Endodermal cell (in vitro differentiated cells): ENCODE data around the gene MIEF2. TPM values are rescaled to one million over a fixed set of nuclear protein-coding genes. Genes with fewer than 3 reads are reported as not detected.
"Not testable (repeated sequence)": the region's sequence is repeated elsewhere in the genome, so short reads cannot be mapped to it uniquely, and the experiment has no call there.

Experiments used
- DNase-seq: peaks from one replicate; pipeline ENCODE4 v3.0.0-alpha.2; 2017
- H3K27ac ChIP-seq: 2 replicates; pipeline ENCODE4 v1.5.1; 2013; ENCODE audit warnings: mild to moderate bottlenecking, low read depth, low read length, moderate library complexity
- H3K27me3 ChIP-seq: 2 replicates; pipeline ENCODE4 v1.6.1; 2013; ENCODE audit warnings: mild to moderate bottlenecking, low read length, moderate library complexity; ENCODE audit not compliant: insufficient read depth, control insufficient read depth, poor library complexity, severe bottlenecking
- H3K36me3 ChIP-seq: 2 replicates; pipeline ENCODE4 v1.7.0; 2013; ENCODE audit warnings: mild to moderate bottlenecking, low read length, moderate library complexity; ENCODE audit not compliant: control insufficient read depth, insufficient read depth
- H3K4me1 ChIP-seq: one replicate; pipeline ENCODE4 v1.7.0; 2013; ENCODE audit warnings: low read length; ENCODE audit not compliant: control insufficient read depth, insufficient read depth
- H3K4me3 ChIP-seq: 2 replicates; pipeline ENCODE4 v1.5.1; 2013; ENCODE audit warnings: mild to moderate bottlenecking, low read length, moderate library complexity
- H3K9ac ChIP-seq: 2 replicates; pipeline ENCODE4 v1.6.1; 2013; ENCODE audit warnings: mild to moderate bottlenecking, low read length, moderate library complexity; ENCODE audit not compliant: poor library complexity, severe bottlenecking; ENCODE audit errors: extremely low read depth
- H3K9me3 ChIP-seq: 2 replicates; pipeline ENCODE4 v1.6.1; 2013; ENCODE audit warnings: mild to moderate bottlenecking, low read length, moderate library complexity; ENCODE audit not compliant: control insufficient read depth
- H3K27ac Mint-ChIP-seq: 2 replicates; pipeline ENCODE4 v1.8.0; 2020; ENCODE audit warnings: mixed read lengths
- H3K27me3 Mint-ChIP-seq: 2 replicates; pipeline ENCODE4 v1.8.0; 2021; ENCODE audit warnings: mild to moderate bottlenecking, mixed read lengths; ENCODE audit not compliant: insufficient read depth
- H3K36me3 Mint-ChIP-seq: 2 replicates; pipeline ENCODE4 v1.8.0; 2020; ENCODE audit warnings: low read depth, mixed read lengths
- H3K4me1 Mint-ChIP-seq: 2 replicates; pipeline ENCODE4 v1.8.0; 2020; ENCODE audit warnings: mixed read lengths
- H3K4me3 Mint-ChIP-seq: 2 replicates; pipeline ENCODE4 v1.8.0; 2020; ENCODE audit warnings: mild to moderate bottlenecking, moderate library complexity, mixed read lengths
- H3K9me3 Mint-ChIP-seq: 2 replicates; pipeline ENCODE4 v1.8.0; 2020; ENCODE audit warnings: mild to moderate bottlenecking, mixed read lengths
- WGBS, 2 experiments: methylation state at CpG; one replicate each; pipeline versions ENCODE4 v1.1.5 to v1.1.7; 2013; ENCODE audit warnings: missing lambda C conversion rate in 2 of 2, mixed read lengths in 1 of 2; ENCODE audit not compliant: insufficient coverage in 1 of 2, insufficient read length in 1 of 2; 5-methylcytosine and 5-hydroxymethylcytosine counted together
- long read RNA-seq, 4 experiments: library from polyadenylated mRNA in 2 of 4; library from RNA in 1 of 4; library from capped mRNA in 1 of 4; stranded (forward) in 3 of 4; unstranded in 1 of 4; transcript quantifications; one replicate each; pipeline ENCODE4 v2.0.0, GENCODE V29; 2020 to 2021; ENCODE audit warnings: inconsistent platforms in 1 of 4
- polyA plus RNA-seq, 2 experiments: library from polyadenylated mRNA; stranded (reverse); fragments of 50-300 nt; gene quantifications; one replicate each; pipeline ENCODE4 v1.2.3, GENCODE V29; 2013
- total RNA-seq, 2 donors: library from RNA; stranded (reverse); fragmentation: NEBNext Ultra II Directional in 1 of 2; extraction: Animal tissue kit (Norgen Biotek cat#: 25700) in 1 of 2; gene quantifications; 2 replicates in 1 of 2; 3 replicates in 1 of 2; pipeline ENCODE4 v1.2.1, GENCODE V29; 2021
- TF ChIP-seq, protein P1 (sequence below): fragments of 200-600 bp; sonication (generic); conservative IDR thresholded peaks from 2 replicates; pipeline ENCODE4 v1.5.0; 2021; ENCODE audit warnings: antibody characterized with exemption, mild to moderate bottlenecking

Gene MIEF2
- 10 to 100 TPM; 15.3 to 19.6 TPM for total RNA-seq
- polyA plus RNA-seq (2013, experiment 1 of 2), result 6.2 TPM
- 6.0 TPM for polyA plus RNA-seq (2013, experiment 2 of 2)
- long read RNA-seq, experiment 1, partial matches to known transcripts, result 1 of 4 reads
- long read RNA-seq, experiment 1, other reads (novel, unspliced or antisense), result 0 of 4 reads
- long read RNA-seq, experiment 2, transcript MIEF2-201 (4 exons, 3,364 nt), result major isoform, 23 of 30 reads
- long read RNA-seq, experiment 2, partial matches to known transcripts, result 3 of 30 reads
- long read RNA-seq, experiment 2, other reads (novel, unspliced or antisense), result 1 of 30 reads
- long read RNA-seq, experiment 3, transcript MIEF2-201 (4 exons, 3,364 nt), result major isoform, 70 of 100 reads
- long read RNA-seq, experiment 3, transcript MIEF2-202 (3 exons, 718 nt), result minor isoform, 15 of 100 reads
- long read RNA-seq, experiment 3, partial matches to known transcripts, result 1 of 100 reads
- long read RNA-seq, experiment 3, other reads (novel, unspliced or antisense), result 8 of 100 reads
- long read RNA-seq, experiment 4, partial matches to known transcripts, result 0 of 8 reads
- long read RNA-seq, experiment 4, other reads (novel, unspliced or antisense), result 2 of 8 reads

DNA sequence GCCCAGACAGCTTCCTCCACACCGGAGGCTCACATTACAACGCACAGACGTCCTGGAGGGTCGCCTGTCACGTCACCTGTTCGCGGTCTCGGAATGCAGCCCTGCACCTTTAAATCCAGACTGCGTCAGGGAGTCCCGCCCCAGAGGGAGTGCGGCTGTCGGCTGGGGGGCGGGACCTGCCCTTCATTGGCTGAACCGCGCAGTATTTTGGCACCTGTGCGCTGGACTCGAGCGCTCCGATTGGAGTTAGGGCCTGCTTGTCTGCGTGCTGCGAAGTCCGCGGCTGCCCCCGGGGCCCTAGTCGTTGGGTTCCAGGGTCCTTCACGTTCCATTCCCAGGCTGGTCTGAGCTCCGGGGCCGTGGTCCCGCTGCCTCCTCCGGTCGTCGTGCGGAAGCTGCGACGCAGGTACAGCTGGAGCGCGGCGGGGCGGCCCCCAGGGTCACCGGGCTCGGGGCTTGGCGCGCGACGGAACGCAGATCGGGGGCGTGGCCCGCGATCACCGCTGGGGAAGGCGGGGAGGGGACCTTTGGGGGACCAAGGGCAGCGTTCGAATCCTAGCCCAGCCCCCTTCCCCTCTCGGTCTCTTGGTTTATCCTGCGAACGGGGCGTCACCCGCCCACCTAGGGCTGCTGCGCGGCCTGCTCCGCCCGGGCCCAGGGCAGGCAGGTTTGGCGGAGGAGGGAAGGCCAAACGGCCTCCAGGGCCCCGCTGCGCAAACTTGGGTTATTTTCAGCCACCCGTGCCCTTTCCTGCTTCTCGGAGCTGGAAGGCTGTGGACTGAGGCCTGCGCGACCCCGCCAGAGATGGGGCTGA is at the start of gene MIEF2:
TSS of gene MIEF2 (plus strand) at position 331 of the 814 bp plus-strand sequence. CDS start 2,059 bp downstream, outside the sequence.
- Histone ChIP-seq H3K27me3 (no peaks in the 10 kb centered on the region), H3K9me3 (no peaks in the 10 kb centered on the region), H3K4me3 (peak within 1 kb of the TSS; percentile 90), H3K36me3 (peaks cover 37% of the 10 kb centered on the region), H3K4me1 (peaks cover 14% of the 10 kb centered on the region), H3K27ac (no peak within 1 kb of the TSS), H3K9ac (peak within 1 kb of the TSS; percentile 97)
- H3K36me3 Mint-ChIP-seq, result peaks cover 20% of the 10 kb centered on the region
- H3K9me3 Mint-ChIP-seq, result no peaks in the 10 kb centered on the region
- peak; percentile 100 for DNase-seq
- 1% methylated on average over 33 to 72 of the region's 72 CpGs for WGBS, 2 experiments
- H3K27ac Mint-ChIP-seq, result peak within 1 kb of the TSS; percentile 95
- H3K4me1 Mint-ChIP-seq, result peaks cover 22% of the 10 kb centered on the region
- TF ChIP-seq, protein P1, sequence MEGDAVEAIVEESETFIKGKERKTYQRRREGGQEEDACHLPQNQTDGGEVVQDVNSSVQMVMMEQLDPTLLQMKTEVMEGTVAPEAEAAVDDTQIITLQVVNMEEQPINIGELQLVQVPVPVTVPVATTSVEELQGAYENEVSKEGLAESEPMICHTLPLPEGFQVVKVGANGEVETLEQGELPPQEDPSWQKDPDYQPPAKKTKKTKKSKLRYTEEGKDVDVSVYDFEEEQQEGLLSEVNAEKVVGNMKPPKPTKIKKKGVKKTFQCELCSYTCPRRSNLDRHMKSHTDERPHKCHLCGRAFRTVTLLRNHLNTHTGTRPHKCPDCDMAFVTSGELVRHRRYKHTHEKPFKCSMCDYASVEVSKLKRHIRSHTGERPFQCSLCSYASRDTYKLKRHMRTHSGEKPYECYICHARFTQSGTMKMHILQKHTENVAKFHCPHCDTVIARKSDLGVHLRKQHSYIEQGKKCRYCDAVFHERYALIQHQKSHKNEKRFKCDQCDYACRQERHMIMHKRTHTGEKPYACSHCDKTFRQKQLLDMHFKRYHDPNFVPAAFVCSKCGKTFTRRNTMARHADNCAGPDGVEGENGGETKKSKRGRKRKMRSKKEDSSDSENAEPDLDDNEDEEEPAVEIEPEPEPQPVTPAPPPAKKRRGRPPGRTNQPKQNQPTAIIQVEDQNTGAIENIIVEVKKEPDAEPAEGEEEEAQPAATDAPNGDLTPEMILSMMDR, result no peak
- no peaks in the 10 kb centered on the region for H3K27me3 Mint-ChIP-seq
- H3K4me3 Mint-ChIP-seq, result peak within 1 kb of the TSS; percentile 92

- peaks cover 19% of the 10 kb centered on the region for H3K36me3 Mint-ChIP-seq
- TF ChIP-seq, protein P1, result no peak
- no peaks in the 10 kb centered on the region for H3K9me3 Mint-ChIP-seq
- H3K4me1 Mint-ChIP-seq, result peaks cover under 1% of the 10 kb centered on the region
- H3K4me1 ChIP-seq, result no peaks in the 10 kb centered on the region
- 85 to 87% methylated on average over 4 to 7 of the region's 7 CpGs for WGBS, 2 experiments
- H3K27me3 Mint-ChIP-seq, result no peaks in the 10 kb centered on the region
- H3K9me3 ChIP-seq, result no peaks in the 10 kb centered on the region
- no peaks in the 10 kb centered on the region for H3K27me3 ChIP-seq
- H3K4me3 Mint-ChIP-seq, result no peak overlapping the region
- no peak overlapping the region for H3K9ac ChIP-seq
- no peak overlapping the region for H3K27ac ChIP-seq
- no peak overlapping the region for H3K4me3 ChIP-seq
- DNase-seq, result no peak
- H3K27ac Mint-ChIP-seq, result peak overlapping the region; percentile 61
- peaks cover 21% of the 10 kb centered on the region for H3K36me3 ChIP-seq
These were observed 46.7 kb upstream of the MIEF2 start for GRCh38 chr17:18213666-18214270.

DNA sequence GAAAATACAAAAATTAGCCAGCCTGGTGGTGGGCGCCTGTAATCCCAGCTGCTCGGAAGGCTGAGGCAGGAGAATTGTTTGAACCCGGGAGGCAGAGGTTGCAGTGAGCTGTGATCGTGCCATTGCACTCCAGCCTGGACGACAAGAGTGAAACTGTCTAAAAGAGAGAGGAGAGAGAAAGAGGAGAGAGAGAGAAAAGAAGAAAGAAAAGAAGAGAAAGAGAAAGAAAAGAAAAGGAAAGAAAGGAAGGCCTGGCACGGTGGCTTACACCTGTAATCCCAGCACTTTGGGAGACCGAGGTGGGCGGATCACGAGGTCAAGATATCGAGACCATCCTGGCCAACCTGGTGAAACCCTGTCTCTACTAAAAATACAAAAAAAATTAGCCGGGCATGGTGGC is 43.6 kb upstream of the MIEF2 start:
- H3K27me3 Mint-ChIP-seq, H3K27ac ChIP-seq, H3K4me3 ChIP-seq, H3K27me3 ChIP-seq, H3K9me3 ChIP-seq, H3K36me3 Mint-ChIP-seq, H3K4me1 Mint-ChIP-seq, H3K27ac Mint-ChIP-seq, H3K9me3 Mint-ChIP-seq, DNase-seq, H3K4me3 Mint-ChIP-seq, H3K9ac ChIP-seq, H3K36me3 ChIP-seq, H3K4me1 ChIP-seq: not testable (repeated sequence)
- WGBS, 2 experiments, result 89 to 91% methylated on average over 9 to 10 of the region's 11 CpGs
